Measurements from ENCODE around the gene ZNF624. TPM values are rescaled to one million over a fixed set of nuclear protein-coding genes. Genes with fewer than 3 reads are reported as not detected.
A peak's percentile ranks its signal among the peaks of the same experiment; 100 is the strongest.
"Not testable (repeated sequence)": the region's sequence is repeated elsewhere in the genome, so short reads cannot be mapped to it uniquely, and the experiment has no call there.

Gene ZNF624
- 10 to 100 TPM; 10.2 to 17.4 (median 13.0) TPM for polyA plus RNA-seq (ENCODE audit: insufficient read length in 4 of 4)

- DNase-seq (ENCODE audit: low read depth in 4 of 4, low spot score in 3 of 4): peak; percentile 81 to 87 (median 84)
Observed at GRCh38 chr17:16653367-16654041, at the start of gene ZNF624. TSS of gene ZNF624 (minus strand) at chr17:16653850.

GRCh38 chr17:16697603-16698002, 44.0 kb upstream of the ZNF624 start:
- DNase-seq (ENCODE audit: low read depth in 4 of 4, low spot score in 3 of 4): not testable (repeated sequence)

GRCh38 chr17:16690447-16690846, 36.8 kb upstream of the ZNF624 start:
- not testable (repeated sequence) for DNase-seq (ENCODE audit: low read depth in 4 of 4, low spot score in 3 of 4)

GRCh38 chr17:16689731-16690281, 36.2 kb upstream of the ZNF624 start, which contains the start of gene CCDC144A:
TSS of gene CCDC144A (plus strand) at chr17:16690241. CDS start at chr17:16690401, 160 bp downstream.
- DNase-seq (ENCODE audit: low read depth in 4 of 4, low spot score in 3 of 4): not testable (repeated sequence)

- DNase-seq (ENCODE audit: low read depth in 4 of 4, low spot score in 3 of 4): not testable (repeated sequence)
Observed at GRCh38 chr17:16687151-16687550, 33.5 kb upstream of the ZNF624 start.

DNA sequence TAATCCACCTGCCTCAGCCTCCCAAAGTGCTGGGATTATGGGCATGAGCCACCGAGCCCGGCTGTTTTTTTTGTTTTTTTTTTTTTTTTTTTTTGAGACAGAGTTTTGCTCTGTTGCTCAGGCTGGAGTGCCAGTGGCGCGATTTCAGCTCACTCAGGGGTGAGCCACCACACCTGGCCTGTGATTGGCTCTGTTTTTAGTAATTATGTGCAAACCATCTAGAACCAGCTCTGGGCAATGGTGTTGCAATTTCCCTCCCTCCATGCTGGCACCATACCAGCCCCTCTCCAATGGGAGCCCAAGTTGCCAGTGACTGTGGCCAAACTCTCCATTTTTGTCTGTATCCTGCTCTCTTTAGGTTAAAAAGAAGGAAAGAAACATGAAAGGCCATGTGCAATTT, 32.4 kb upstream of the ZNF624 start:
- not testable (repeated sequence) for DNase-seq (ENCODE audit: low read depth in 4 of 4, low spot score in 3 of 4)

DNA sequence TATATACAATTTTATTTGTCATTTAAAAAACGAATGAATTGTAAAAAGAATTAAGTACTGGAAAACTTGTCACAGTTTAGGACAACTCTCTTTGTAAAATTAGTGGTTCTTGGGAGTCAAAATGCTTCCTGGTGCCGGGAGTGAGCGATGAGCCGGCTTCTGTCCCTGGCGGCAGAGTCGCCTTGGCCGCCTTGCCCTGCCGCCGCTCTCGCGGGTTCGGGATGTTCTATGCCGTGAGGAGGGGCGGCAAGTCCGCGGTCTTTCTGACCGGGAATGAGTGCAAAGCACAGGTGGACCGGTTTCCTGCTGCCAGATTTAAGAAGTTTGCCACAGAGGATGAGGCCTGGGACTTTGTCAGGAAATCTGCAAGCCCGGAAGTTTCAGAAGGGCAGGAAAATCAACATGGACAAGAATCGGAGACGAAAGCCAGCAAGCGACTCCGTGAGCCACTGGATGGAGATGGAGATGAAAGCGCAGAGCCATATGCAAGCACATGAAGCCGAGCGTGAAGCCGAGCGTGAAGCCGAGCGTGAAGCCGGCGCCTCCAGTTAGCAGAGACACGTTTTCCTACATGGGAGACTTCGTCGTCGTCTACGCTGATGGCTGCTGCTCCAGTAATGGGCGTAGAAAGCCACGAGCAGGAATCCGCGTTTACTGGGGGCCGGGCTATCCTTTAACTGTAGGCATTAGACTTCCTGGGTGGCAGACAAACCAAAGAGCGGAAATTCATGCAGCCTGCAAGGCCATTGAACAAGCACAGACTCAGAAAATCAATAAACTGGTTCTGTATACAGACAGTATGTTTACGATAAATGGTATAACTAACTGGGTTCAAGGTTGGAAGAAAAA, 29.9 kb upstream of the ZNF624 start:
- DNase-seq (ENCODE audit: low read depth in 4 of 4, low spot score in 3 of 4): not testable (repeated sequence)

DNA sequence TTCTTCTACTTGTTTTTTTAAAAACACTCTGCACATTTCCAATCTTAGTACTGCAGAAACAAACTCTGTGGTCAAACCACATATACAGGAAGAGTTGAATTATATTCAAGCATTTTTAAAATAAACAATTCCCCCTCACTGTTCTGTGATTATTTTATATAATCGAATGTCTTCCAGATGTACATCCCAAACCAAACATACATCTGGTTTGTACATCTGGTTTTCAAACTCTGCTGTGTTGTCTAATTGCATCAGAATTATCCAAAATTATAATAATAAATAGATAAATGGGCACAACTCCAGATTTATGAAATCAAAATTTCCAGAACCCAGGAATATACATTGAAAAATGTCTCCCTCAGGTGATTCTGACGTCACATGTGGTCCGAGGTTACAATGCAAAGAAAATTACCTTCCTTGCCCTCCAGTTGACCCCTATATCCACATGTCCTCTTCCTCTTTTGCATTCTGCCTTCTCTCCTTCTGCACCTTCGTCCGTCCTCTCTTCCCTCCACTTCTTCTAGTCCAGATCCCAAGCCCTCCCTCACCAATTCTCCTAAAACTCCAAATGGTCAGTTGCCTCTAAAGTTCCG, 23.1 kb upstream of the ZNF624 start:
- no peak for DNase-seq (ENCODE audit: low read depth in 4 of 4, low spot score in 3 of 4)

- peak in 1 of 4 donors; percentile 17 for DNase-seq (ENCODE audit: low read depth in 4 of 4, low spot score in 3 of 4)
Observed at GRCh38 chr17:16666907-16667636, 13.4 kb upstream of the ZNF624 start.

DNA sequence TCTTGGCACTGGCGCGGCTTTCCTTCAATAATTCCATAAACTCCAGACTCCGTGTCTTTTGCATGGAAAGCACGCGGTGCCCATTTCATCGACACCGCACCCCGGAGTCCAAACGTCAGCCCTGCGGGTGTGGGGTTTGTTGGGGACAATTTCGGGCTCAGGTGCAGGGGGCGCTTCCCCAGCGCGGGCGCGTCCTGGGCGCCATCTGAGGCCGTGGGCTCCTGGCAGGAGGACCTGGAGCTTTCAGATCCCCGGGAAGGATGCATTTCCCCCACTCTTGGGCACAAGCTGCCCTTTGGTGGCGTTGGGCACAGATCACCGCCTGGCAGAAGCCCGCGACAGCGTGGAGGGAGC, 12.9 kb upstream of the ZNF624 start:
- DNase-seq (ENCODE audit: low read depth in 4 of 4, low spot score in 3 of 4): not testable (repeated sequence)

GRCh38 chr17:16662936-16663335, 9.3 kb upstream of the ZNF624 start:
- DNase-seq (ENCODE audit: low read depth in 4 of 4, low spot score in 3 of 4): no peak

- DNase-seq (ENCODE audit: low read depth in 4 of 4, low spot score in 3 of 4): no peak
Observed at GRCh38 chr17:16661217-16661616, 7.6 kb upstream of the ZNF624 start.

- DNase-seq (ENCODE audit: low read depth in 4 of 4, low spot score in 3 of 4): peak in 1 of 4 donors; percentile 6
Observed at GRCh38 chr17:16652847-16653366, 743 bp downstream of the ZNF624 start.

DNA sequence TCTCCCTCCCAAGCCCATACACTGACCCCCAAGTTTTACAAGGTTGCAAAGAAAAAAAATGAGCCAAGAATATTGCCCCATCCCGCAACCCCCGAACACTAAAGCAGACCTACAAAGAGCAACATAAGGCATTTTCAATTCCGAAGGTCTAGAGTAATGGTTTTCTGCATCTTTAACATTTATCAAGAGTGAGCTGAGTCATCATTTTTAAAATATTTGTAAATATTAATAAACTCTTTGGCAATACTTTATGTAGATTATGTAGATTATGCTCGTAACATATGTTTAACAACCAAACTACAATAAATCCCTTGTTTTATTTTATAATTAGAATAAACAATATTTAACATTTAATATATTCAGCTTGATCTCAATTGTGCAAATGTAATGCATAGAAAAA, 1.4 kb downstream of the ZNF624 start:
- no peak for DNase-seq (ENCODE audit: low read depth in 4 of 4, low spot score in 3 of 4)

- no peak for DNase-seq (ENCODE audit: low read depth in 4 of 4, low spot score in 3 of 4)
Observed at GRCh38 chr17:16649585-16649984, 4.1 kb downstream of the ZNF624 start.

- DNase-seq (ENCODE audit: low read depth in 4 of 4, low spot score in 3 of 4): no peak
Observed at GRCh38 chr17:16639438-16639837, 14.2 kb downstream of the ZNF624 start.

DNA sequence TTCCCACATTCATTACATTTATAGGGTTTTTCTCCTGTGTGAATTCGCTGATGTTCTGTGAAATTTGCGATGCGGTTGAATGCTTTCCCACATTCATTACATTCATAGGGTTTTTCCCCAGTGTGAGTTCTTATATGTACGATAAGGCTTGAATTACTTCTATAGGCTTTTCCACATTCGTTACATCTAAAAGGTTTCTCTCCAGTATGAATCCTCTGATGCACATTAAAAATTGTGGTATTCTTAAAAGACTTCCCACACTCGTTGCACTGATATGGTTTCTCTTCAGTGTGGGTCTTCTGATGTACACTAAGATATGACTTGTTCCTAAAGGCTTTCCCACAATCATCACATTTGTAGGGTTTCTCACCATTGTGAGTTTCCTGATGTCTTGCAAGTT, 30.4 kb downstream of the ZNF624 start:
- no peak for DNase-seq (ENCODE audit: low read depth in 4 of 4, low spot score in 3 of 4)

GRCh38 chr17:16622540-16623277, 30.9 kb downstream of the ZNF624 start:
- DNase-seq (ENCODE audit: low read depth in 4 of 4, low spot score in 3 of 4): no peak

- no peak for DNase-seq (ENCODE audit: low read depth in 4 of 4, low spot score in 3 of 4)
Observed at GRCh38 chr17:16617481-16618060, 36.1 kb downstream of the ZNF624 start.

Measured in left renal pelvis (tissue), 4 donors.